K562 (cell line): ENCODE measurements around the gene ATRIP. TPM values are rescaled to one million over a fixed set of nuclear protein-coding genes. Genes with fewer than 3 reads are reported as not detected.

Experiments
- ATAC-seq: fragments of 200-7000 bp; cut with Tn5 transposase; 3 replicates; pipeline ENCODE4 v1.9.1; 2020; ENCODE audit warnings: moderate library complexity
- BruUV-seq: library from RNA; stranded (reverse); fragments of 400-500 nt; replicated peaks from 2 replicates; lab custom pipeline; 2021; lab: Mats Ljungman, UMichigan
- CTCF ChIA-PET: fragments of 300-600 bp; formaldehyde crosslinking; extraction: SDS; loops from one replicate; lab custom pipeline; 2021; ENCODE audit warnings: low intra/inter-chr PET ratio; lab: Yijun Ruan, JAX
- POLR2A ChIA-PET: fragments of 300-600, 350-650 bp; sonication (Branson Sonifier 250); formaldehyde crosslinking; extraction: SDS; loops from one replicate; lab custom pipeline; 2021; ENCODE audit warnings: antibody characterized with exemption, inconsistent platforms; lab: Yijun Ruan, JAX
- DNase-seq, 4 experiments: peaks; one replicate each; pipeline versions ENCODE4 v3.0.0 to v3.0.0-alpha.2; 2011 to 2018; ENCODE audit warnings: low spot score in 3 of 4, mixed read lengths in 3 of 4; ENCODE audit errors: extremely low read depth in 1 of 4
- FAIRE-seq: peaks from 2 replicates; lab custom pipeline; 2011; peaks lifted over from hg19 to GRCh38; lab: Jason Lieb, UNC
- H2AFZ ChIP-seq: 2 replicates; pipeline ENCODE4 v1.6.0; 2011; ENCODE audit warnings: low read depth, low read length, control low read depth, inconsistent platforms
- H3K27ac ChIP-seq: fragments of 200-600 bp; 3 replicates; pipeline ENCODE4 v1.8.0; 2011; ENCODE audit warnings: low read depth, mild to moderate bottlenecking, control low read depth, inconsistent platforms, low read length, moderate library complexity, mixed read lengths; ENCODE audit errors: extremely low read depth
- H3K27me3 ChIP-seq, 2 experiments: fragments of 300-600 bp in 1 of 2; 2 replicates in 1 of 2; 3 replicates in 1 of 2; pipeline versions ENCODE4 v1.6.0 to v1.8.0; 2011; ENCODE audit warnings: inconsistent platforms in 2 of 2, low read length in 2 of 2, mild to moderate bottlenecking in 1 of 2, mixed read lengths in 1 of 2, moderate library complexity in 1 of 2; ENCODE audit not compliant: control insufficient read depth in 2 of 2, insufficient read depth in 2 of 2
- H3K36me3 ChIP-seq: fragments of 300-600 bp; 3 replicates; pipeline ENCODE4 v1.8.0; 2011; ENCODE audit warnings: mild to moderate bottlenecking, low read length, inconsistent platforms; ENCODE audit not compliant: control insufficient read depth, insufficient read depth
- H3K4me1 ChIP-seq, 2 experiments: fragments of 200-600 bp in 1 of 2; replicated peaks in 1 of 2; 2 replicates in 1 of 2; 3 replicates in 1 of 2; pipeline versions ENCODE4 v1.5.1 to v1.8.0; 2011; ENCODE audit warnings: inconsistent platforms in 2 of 2, low read length in 2 of 2, mild to moderate bottlenecking in 1 of 2, mixed read lengths in 1 of 2, moderate library complexity in 1 of 2; ENCODE audit not compliant: control insufficient read depth in 2 of 2, insufficient read depth in 2 of 2
- H3K4me2 ChIP-seq: 2 replicates; pipeline ENCODE4 v1.6.1; 2011; ENCODE audit warnings: low read length, control low read depth, inconsistent platforms, mixed read lengths; ENCODE audit not compliant: insufficient read depth
- H3K4me3 ChIP-seq: fragments of 200-600 bp; sonication (generic), shearing (Covaris generic); 2 replicates; pipeline ENCODE4 v1.5.1; 2016; ENCODE audit warnings: control low read depth, inconsistent platforms
- H3K79me2 ChIP-seq: fragments of 200-600 bp; 3 replicates; pipeline ENCODE4 v1.8.0; 2011; ENCODE audit warnings: low read length, inconsistent platforms; ENCODE audit not compliant: control insufficient read depth, insufficient read depth
- H3K9ac ChIP-seq, 2 experiments: 2 replicates each; pipeline versions ENCODE4 v1.6.0 to v1.6.1; 2011; ENCODE audit warnings: low read depth in 2 of 2, low read length in 2 of 2, control low read depth in 1 of 2, inconsistent platforms in 1 of 2, mild to moderate bottlenecking in 1 of 2, mixed read lengths in 1 of 2; ENCODE audit not compliant: insufficient read depth in 1 of 2
- H3K9me1 ChIP-seq: one replicate; pipeline ENCODE4 v1.6.0; 2011; ENCODE audit warnings: inconsistent platforms, mild to moderate bottlenecking, low read length, moderate library complexity; ENCODE audit not compliant: control insufficient read depth, insufficient read depth
- H3K9me3 ChIP-seq: replicated peaks from 2 replicates; pipeline ENCODE4 v1.5.1; 2011; ENCODE audit warnings: low read depth, low read length, inconsistent platforms; ENCODE audit not compliant: control insufficient read depth, insufficient read depth
- H4K20me1 ChIP-seq: replicated peaks from 2 replicates; pipeline ENCODE4 v1.6.1; 2011; ENCODE audit warnings: low read length, inconsistent platforms, mixed read lengths; ENCODE audit not compliant: control insufficient read depth, insufficient read depth
- CHCHD3 ChIP-seq: fragments of 250-450 bp; sonication (Bioruptor Pico); IDR thresholded peaks from 2 replicates; pipeline ENCODE4 v2.1.2; 2022; ENCODE audit warnings: mild to moderate bottlenecking
- CREBBP ChIP-seq: IDR thresholded peaks from one replicate; pipeline ENCODE4 v1.6.1; 2012; ENCODE audit warnings: low read depth, mild to moderate bottlenecking, control low read depth, inconsistent platforms, low read length
- GABPB1 ChIP-seq: sonication (generic); formaldehyde crosslinking; IDR thresholded peaks from 2 replicates; pipeline ENCODE4 v1.8.0; 2022; ENCODE audit warnings: mild to moderate bottlenecking, missing genetic modification reagents
- POLR3G ChIP-seq: IDR thresholded peaks from 2 replicates; pipeline ENCODE4 v1.6.1; 2011; ENCODE audit not compliant: insufficient read length, insufficient replicate concordance; ENCODE audit errors: extremely low read depth
- PREB ChIP-seq: sonication (generic); formaldehyde crosslinking; IDR thresholded peaks from 2 replicates; pipeline ENCODE4 v1.8.1; 2023; ENCODE audit warnings: mild to moderate bottlenecking, missing genetic modification reagents
- TCF15 ChIP-seq: fragments of 250-450 bp; sonication (Bioruptor Pico); IDR thresholded peaks from 2 replicates; pipeline ENCODE4 v1.8.0; 2022; ENCODE audit warnings: moderate library complexity, mild to moderate bottlenecking, inconsistent platforms
- UBTF ChIP-seq, 2 experiments: IDR thresholded peaks; 2 replicates each; pipeline ENCODE4 v1.6.1; 2012; ENCODE audit warnings: improper control_type of control experiment in 2 of 2, low read depth in 2 of 2, low read length in 2 of 2, borderline replicate concordance in 1 of 2
- ZNF124 ChIP-seq: sonication (generic); formaldehyde crosslinking; IDR thresholded peaks from 2 replicates; pipeline ENCODE4 v1.8.1; 2022; ENCODE audit warnings: missing genetic modification reagents
- ZNF655 ChIP-seq: fragments of 250-450 bp; sonication (Bioruptor Pico); IDR thresholded peaks from 2 replicates; pipeline ENCODE4 v1.5.0; 2021
- WGBS: fragments of 100-300 bp; shearing (Covaris generic); methylation state at CpG from one replicate; pipeline ENCODE4 v1.1.6; 2016; ENCODE audit warnings: low coverage, mixed read lengths; ENCODE audit not compliant: insufficient coverage; ENCODE audit errors: missing lambda C conversion rate; 5-methylcytosine and 5-hydroxymethylcytosine counted together
- in situ Hi-C: fragments of 300-500 bp; cut with MboI; formaldehyde crosslinking; loops from 4 replicates; pipeline ENCODE4 v1.15.0; 2018; ENCODE audit warnings: inconsistent platforms, mixed read lengths
- intact Hi-C: fragments of 100-400 bp; cut with micrococcal nuclease; formaldehyde crosslinking; loops from 2 replicates; pipeline ENCODE4 v1.14.2; 2022
- polyA plus RNA-seq, 8 experiments: library from polyadenylated mRNA; depleted of rRNA in 4 of 8; stranded (reverse) in 5 of 8; unstranded in 3 of 8; fragments of >200 nt; fragmentation: Nextera tagmentation in 2 of 8; fragmentation: Illumina TruSeq in 1 of 8; extraction: Ambion mirVana in 2 of 8; extraction: Trizol in 1 of 8; gene quantifications; 2 replicates each; pipeline versions ENCODE4 v1.2.1 to v1.2.3, GENCODE V29; 2011 to 2014; ENCODE audit warnings: inconsistent platforms in 1 of 8, missing spikeins in 1 of 8
- total RNA-seq, 7 experiments: library from RNA; depleted of rRNA in 6 of 7; stranded (reverse); fragments of >200 nt in 6 of 7; fragmentation: Illumina TruSeq in 2 of 7; extraction: Trizol in 2 of 7; gene quantifications; 2 replicates each; pipeline versions ENCODE4 v1.2.1 to v1.2.3, GENCODE V29; 2011 to 2021; ENCODE audit warnings: low replicate concordance in 1 of 7

Gene ATRIP
- total and polyA plus RNA-seq, 9 of the 15 experiments (the other 6 are each of a cell fraction or from before 2014, with no cell fraction given) = 1.7 to 15.7 (median 10.5) TPM

- intact Hi-C loops (no loop called here), in situ Hi-C loops (no loop called here)
- Histone ChIP-seq H3K9me1 (no peaks in the 10 kb centered on the region), H4K20me1 (no peaks in the 10 kb centered on the region), H3K4me2 (no peak overlapping the region), H3K4me3 (no peak overlapping the region), H3K9me3 (no peaks in the 10 kb centered on the region), H3K4me1 (peaks cover 0 to 5% of the 10 kb centered on the region in 2 experiments; a peak in 2 of 5 replicates), H3K9ac (no peak overlapping the region), H3K27ac (no peak overlapping the region), H2AFZ (no peak overlapping the region), H3K79me2 (no peaks in the 10 kb centered on the region), H3K27me3 (no peaks in the 10 kb centered on the region)
- FAIRE-seq (no peak), DNase-seq (no peak)
- ChIA-PET POLR2A (interaction anchor here (0.5 to 0.6 kb wide), 2 partner anchors 193 to 673 kb away, joined by 3 read pairs; no protein-coding TSS in a partner anchor), CTCF (no interaction called here)
- BruUV-seq = no TSS peak
- 63% methylated on average over 7 of the region's 17 CpGs for WGBS
- TF ChIP-seq CREBBP = no peak
- TF ChIP-seq GABPB1 = no peak
- TF ChIP-seq, all 486 proteins: peak for 0
- ATAC-seq = no peak
- H3K36me3 ChIP-seq = no peaks in the 10 kb centered on the region
These were observed 28.4 kb upstream of the ATRIP start for GRCh38 chr3:48418140-48418539.

GRCh38 chr3:48418651-48419050, 27.9 kb upstream of the ATRIP start:
- H3K27me3 ChIP-seq = no peaks in the 10 kb centered on the region
- no peak for ATAC-seq
- no peak for DNase-seq
- POLR2A ChIA-PET = interaction anchor here (0.5 to 1.2 kb wide), 4 partner anchors 11 to 673 kb away, joined by 3 to 4 read pairs (median 3); no protein-coding TSS in a partner anchor
- no TSS peak for BruUV-seq
- in situ Hi-C loops = no loop called here
- H4K20me1 ChIP-seq = no peaks in the 10 kb centered on the region
- no peak overlapping the region for H2AFZ ChIP-seq
- H3K27ac ChIP-seq = no peak overlapping the region
- H3K79me2 ChIP-seq = no peaks in the 10 kb centered on the region
- no peaks in the 10 kb centered on the region for H3K9me3 ChIP-seq
- no peaks in the 10 kb centered on the region for H3K36me3 ChIP-seq
- H3K4me3 ChIP-seq = no peak overlapping the region
- H3K9me1 ChIP-seq = no peaks in the 10 kb centered on the region
- CTCF ChIA-PET = no interaction called here
- 66% methylated on average over 6 of the region's 9 CpGs for whole genome bisulfite sequencing
- intact Hi-C loops = no loop called here
- H3K4me1 ChIP-seq = peaks cover 0 to 9% of the 10 kb centered on the region in 2 experiments; a peak in 2 of 5 replicates
- H3K9ac ChIP-seq = no peak overlapping the region; a peak in 1 of 4 replicates
- no peak overlapping the region for H3K4me2 ChIP-seq
- no peak for FAIRE-seq
- TF ChIP-seq UBTF (IDR thresholded peaks at IDR 0.05; ENCODE audit: borderline replicate concordance in 1 of 2, low read depth in 2 of 2, low read length in 2 of 2) (no peak), CREBBP (no peak), POLR3G (no peak), ZNF124 (CRISPR knock-in tag) (no peak), PREB (CRISPR knock-in tag) (no peak), ZNF655 (no peak), CHCHD3 (CRISPR knock-in tag) (no peak), TCF15 (no peak)
